ENCODE data around the gene LGR5.
A peak's percentile ranks its signal among the peaks of the same experiment; 100 is the strongest.

The LGR5 gene

DNA sequence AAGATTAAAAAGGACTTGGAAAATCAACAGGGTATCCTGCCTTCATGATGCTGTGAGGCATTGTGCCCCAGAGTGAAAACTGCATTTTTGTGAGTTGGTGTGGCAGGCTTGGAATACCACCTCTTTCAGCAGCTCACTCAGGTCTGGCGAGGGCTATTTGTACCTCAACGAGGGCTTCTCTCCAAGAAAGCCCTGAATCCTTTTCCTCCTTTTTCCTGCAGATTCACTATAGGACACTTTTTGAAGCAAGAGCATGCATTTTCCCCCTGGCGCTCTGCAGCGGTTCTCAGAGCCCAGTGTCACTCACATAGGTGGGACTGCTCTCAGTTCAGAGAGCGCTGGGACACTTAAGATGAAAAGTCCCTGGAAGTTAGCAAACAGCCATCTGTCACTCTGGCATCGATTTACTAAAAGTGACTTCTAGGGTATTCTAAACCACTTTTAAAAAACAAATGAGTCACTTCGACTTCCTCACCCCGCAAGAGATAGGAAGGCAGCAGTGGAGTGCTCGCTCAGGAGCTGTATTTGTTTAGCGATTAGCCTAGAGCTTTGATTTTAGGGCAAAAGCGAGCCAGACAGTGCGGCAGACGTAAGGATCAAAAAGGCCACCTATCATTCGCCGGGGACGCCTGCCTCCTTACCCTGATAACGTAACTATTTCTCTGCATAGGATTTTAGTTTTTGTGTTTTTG lies 782 bp upstream of the LGR5 start:
- no peak for DNase-seq

DNA sequence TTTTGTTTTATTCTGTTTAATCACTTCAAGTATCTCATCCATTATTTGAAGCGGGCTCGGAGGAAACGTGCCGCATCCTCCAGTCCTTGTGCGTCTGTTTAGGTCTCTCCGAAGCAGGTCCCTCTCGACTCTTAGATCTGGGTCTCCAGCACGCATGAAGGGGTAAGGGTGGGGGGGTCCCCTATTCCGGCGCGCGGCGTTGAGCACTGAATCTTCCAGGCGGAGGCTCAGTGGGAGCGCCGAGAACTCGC lies 311 bp upstream of the LGR5 start:
- DNase-seq, result no peak

DNA sequence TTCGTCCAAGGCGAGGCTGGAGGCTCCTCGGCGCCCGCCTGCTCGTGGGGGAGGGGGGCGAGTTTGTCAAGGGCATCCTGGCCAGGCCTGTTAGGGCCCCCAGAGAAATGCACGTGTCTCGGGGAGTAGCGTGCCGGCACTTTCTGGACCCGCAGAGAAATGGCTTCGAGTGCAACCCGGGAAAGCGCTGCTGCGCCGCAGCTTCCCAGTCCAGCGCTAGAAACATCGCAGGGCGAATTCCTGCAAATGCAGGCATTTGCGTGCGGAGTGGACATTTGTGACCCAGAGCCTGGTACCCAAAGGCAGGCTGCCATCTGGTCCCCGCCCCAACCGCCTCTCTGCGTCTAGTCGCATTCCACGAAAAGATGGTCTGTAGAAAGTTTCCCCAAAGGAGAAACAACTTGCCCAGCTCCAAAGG lies 756 bp downstream of the LGR5 start:
- DNase-seq, result no peak

DNA sequence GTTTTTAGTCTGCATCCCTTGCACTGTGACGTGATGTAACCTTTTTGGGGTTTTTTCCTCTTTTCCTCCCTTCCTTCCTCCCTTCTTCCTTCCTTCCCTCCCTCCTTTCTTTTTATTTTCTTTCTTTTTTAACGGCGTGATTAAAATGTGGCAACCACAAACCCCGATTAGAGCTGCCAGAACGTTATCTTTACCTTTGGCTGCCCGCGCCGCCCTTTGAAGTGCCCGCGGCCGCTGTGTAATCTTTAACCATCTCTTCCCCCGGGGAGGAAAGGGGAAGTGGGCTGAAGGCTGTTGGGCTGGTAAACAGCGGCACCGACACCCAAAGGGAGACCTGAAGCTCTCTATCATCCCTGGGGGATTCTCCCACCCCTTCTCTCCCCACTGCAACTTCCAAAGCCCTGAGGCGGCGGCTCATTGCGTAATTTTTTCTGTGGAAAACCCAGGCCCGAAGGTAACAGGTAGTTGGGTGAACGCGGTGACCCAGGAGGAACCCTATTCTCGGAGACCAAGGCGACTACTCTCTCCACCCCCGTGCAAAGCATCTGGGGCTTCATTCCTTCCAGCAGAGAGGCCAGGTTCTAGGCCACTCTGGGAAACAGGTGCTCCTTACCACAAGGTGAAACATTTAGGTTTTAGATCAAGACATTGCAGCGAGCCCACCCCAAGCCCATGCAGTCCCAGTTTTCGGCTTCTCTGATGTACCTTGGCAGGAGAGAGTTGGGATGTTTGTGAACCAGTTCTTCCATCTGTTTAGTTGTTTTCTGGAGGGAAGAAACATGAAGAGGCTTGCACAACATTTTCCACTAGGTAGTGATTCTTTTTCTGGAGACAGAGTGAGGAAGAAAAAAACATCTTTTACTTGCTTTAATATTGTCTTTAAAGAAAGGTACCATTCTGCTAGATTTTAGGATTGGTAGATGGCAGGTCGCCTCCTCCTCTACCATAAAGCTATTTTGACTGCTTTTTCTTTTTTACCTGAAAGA lies 1.5 kb downstream of the LGR5 start:
- DNase-seq, result no peak

DNA sequence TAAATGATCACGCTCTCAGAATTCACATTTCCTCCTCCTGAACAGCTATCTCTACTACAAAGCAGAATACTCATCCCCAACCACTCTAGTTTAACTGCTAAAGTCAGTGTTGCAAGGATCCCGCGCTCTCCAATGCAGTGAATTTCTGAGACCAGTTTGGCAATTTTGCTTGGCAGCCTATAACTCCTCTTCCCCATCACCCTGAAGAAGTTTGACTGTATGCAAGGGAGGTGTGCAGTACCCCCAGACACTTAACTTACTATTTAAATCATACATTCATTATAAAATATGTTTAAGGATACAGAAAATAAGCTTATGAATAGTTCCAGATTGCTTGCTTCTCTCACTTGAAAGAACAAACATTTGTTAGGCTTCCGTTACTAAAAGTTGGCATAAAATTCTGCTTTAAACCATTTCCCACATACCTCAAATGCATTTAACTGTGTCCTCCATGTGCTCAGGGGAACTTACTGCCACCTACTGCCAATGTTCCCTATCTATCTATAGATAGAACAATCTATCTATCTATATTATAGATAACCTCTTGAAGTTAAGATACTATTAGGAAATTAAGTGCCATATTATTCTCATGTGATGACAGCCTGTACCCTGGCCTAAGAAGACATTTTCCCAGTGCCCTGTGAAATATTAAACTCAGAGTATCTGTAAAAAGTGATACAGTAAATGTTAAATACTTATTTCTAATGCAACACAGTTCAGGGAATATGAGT lies 2.4 kb downstream of the LGR5 start:
- no peak for DNase-seq

DNA sequence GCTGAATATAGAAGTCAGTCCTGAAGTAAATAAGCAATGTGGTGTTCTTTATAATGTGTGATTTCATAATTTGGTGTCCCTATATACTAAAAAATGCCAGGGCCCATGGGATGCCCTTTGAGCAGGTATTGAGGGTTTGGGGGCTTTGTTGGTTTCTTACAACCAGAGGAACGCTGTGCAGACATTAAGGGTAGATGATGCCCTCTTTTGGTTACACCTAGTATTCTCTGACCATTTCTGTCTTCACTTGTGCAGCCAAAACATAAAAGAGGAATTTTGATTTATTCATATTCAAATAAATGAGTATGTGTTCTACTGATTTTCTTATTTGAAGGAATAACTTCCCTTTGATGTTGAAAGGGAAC lies 3.0 kb downstream of the LGR5 start:
- no peak for DNase-seq

DNA sequence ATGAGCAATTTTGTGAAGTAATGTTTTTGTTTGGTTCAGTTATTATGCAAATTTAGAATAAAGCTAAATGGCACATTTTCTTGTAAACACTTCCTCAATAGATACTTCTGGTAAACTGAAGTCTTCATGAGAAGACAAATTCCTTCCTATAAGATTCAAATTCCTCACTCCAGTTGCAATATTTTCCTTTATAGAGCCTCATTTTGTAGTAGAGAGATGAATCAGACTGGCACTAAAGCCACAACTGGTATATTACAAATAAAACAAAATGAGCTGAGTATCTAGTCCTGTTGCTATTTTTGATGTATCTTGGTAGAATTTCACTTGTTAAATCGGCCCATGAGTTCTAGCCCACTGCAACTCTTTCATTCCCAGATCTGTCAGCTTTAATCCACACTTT lies 5.5 kb downstream of the LGR5 start:
- DNase-seq, result no peak

DNA sequence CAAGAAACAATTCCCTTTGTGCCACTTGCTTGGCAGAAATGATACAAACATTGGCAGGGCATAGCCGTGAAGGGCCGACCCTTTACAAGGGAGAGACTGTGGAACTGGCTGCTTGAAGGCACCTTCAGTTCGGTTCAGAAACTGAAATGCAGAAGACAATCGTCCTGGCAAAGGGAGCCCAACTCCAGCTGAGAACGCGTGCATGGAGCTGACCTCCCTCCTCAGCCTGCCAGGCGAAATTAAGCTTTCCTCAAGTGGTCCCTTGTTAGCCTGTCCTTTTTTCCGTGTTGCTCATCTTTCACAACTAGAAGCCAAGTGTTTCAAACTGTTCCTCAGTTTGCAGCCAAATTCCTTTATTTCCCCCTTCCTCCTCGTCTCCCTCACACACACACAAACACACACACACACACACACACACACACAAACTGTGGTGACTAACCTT lies 8.1 kb downstream of the LGR5 start:
- DNase-seq, result no peak

DNA sequence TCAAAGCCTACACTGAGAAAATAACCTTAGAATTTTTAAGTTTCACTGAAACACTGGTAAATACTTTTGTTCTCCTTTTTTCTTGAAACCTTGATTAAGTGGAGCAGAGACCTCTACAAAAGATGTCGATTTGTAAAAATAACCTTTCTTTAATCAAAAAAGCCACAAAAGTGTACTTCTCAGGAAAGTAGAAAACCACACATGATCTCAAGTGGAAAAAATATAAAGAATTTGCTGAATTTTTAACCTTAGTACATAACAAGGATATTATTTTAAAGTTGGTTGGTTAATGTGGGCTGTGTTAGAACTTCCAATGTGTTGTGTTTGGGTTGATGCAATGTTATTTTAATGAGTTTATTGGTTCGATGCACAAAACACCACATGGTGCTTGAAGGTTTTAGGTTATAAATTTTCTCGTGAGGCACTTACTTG lies 8.6 kb downstream of the LGR5 start:
- DNase-seq, result no peak

DNA sequence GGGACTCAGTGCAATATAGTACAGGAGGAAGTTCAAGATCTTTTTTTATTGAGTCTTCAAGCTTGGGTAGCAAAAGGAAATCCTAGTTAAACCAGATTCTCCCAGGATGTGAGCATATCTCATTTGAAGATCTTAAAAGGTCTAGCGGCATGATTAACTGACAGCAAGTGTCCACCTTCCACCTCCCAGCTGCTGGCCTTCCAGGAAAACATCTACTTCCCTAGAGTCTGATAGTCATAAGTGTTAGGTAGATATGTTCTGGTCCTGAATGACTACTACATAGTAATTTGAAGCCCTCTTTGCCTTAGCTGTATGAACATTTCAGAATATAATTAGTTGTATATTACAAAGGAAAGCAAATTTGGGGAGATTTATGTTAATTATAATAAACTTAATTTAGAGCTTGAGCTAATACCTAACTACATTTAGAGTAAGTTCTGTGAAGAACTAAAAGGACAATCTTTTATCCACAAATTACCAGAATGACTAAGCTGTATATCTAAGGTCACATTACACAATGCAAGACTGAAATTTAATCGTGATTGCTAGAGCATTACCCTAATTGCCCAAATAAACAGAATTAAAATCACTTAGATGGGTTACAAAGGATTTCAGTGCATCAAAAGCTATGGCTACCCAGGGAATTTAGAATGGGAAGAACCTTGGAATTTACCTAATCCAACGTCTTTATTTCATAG lies 9.9 kb downstream of the LGR5 start:
- no peak for DNase-seq

DNA sequence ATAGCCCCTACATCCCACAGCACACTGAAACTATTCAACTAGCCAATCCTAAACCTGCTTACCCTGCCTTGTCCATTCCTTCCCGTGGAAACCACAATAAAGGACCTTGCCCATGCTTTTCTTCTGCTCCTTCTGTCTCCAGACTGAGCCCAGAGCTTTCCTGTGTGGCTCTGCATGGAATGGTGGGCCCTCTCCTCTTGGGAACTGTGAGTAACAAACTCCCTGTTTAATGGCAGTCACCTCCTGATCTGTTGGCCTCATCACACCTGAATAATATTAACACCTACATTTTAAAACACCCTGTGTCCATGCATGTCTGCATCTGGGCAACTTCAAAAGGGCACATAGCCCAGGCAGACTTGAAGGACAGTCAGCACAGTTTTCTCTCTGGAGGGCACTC lies 12.4 kb downstream of the LGR5 start:
- DNase-seq, result no peak

DNA sequence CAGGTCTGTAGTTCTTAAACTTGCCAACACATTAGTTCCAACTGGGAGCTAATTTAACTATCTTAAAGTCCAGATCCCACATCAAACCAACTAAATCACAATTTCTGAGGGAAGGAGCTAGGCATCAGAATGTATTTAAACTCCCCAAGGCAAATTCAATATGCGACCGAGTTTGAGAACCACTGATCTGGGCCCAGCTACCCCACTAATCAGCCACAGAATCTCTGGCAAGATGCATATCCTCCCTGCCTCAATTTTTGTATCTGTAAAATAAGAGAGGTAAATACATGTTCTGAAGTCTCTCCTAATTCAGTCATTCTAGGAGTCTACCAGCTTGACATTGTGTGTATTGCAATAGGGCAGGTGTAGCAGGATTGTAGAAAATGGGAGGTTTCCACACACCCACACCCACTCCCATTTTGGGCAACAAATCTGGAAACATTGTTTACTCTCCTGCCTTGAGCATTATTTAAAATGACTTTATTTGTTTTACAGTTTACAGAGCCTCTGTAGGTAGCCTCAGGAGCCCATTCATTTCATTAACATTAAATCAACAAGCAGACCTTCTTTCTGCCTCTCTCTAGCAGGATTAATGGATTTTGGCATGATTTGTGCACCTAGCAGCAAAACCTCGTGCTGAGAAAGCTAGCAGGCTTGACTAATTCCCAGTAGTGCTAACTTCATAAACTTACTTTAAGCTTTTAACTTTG lies 15.6 kb downstream of the LGR5 start:
- DNase-seq, result no peak

DNA sequence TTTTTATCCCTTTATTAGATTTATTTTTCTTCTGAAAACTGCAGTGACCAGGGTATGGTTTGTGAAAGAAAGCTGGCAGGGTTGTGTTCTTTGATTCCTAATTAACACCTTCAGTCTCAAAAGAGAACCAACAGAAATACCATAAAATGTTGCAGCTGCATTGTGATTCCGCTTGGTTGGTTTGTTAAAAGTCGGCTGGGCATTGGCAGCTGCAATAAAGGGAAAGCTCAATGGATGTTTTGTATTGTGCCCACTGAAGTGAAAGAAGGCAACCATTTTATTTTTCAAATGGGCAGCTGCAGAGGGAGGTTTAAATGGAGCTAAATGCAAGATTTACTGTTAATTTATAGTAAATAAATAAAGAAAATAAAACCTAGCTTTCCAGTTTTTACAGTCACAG lies 16.7 kb downstream of the LGR5 start:
- DNase-seq, result no peak

DNA sequence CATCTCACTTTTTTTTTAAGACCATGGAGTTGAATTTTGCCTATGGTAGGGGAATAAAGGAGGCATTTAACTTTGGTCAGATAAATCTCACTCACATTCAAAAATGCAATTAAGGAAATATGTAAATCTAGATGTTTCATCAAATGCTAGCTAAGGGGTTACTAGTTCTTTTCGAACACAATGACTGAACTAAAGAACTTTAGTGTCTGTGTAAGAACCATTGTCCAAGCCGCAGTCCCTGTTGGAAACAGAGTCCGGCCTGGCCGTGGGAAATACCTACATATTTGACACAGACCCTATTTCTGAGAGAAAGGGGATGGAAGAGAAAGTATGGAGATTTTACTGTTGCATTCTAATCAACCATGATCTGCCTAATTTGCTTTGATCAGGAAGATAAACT lies 17.4 kb downstream of the LGR5 start:
- DNase-seq, result no peak

DNA sequence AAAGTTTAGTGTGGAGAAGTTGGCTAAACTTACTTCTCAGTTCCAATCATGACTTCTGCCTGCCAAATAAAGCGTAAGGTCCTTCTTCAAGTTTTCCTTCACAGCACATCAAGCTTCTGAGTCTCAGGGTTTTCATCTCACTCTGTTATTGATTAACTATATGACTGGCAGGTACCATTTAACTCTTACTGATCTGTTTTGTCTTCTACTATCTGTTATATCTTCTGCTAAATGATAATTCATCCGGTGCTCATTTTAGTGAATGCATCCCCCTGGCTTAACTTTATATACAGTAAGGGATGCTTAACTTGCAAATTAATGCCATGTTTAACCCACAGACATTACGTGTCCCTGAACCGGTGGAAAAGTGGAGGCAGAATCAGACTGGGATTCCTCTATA lies 20.7 kb downstream of the LGR5 start:
- no peak for DNase-seq

DNA sequence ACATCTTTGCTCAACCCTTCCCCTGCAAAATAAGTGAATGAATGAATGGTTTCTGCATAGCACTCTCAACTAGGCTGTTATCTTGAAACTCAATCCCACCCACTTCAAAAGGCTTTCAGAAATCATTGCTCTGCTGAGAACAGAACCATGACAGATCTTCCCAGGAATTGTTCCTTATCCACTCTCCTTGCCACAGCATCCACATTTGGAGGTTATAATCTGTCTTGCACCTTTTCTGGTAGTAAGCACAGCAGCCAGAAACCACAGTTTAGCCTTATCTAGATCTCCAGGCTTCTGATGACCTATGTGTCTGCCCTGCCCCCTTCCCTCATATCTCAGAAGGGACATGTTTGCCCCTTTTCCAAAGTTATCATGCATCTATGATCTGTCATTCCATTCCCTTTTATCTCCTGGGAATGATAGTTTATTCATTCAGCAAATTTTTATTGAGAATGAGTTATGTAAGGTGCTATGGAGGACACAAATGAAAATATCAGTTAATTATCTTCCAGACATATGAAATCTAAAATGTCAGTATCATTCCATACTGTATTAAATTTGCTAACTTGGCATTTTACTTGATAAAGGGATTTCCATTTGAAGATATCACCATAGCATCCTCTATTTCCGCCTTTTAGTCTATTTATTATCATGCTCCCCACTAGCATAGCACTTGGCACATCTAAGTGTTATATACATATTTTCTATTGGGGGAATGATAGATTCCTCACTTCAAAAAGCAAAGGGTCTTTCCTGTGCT lies 21.4 kb downstream of the LGR5 start:
- DNase-seq, result no peak

DNA sequence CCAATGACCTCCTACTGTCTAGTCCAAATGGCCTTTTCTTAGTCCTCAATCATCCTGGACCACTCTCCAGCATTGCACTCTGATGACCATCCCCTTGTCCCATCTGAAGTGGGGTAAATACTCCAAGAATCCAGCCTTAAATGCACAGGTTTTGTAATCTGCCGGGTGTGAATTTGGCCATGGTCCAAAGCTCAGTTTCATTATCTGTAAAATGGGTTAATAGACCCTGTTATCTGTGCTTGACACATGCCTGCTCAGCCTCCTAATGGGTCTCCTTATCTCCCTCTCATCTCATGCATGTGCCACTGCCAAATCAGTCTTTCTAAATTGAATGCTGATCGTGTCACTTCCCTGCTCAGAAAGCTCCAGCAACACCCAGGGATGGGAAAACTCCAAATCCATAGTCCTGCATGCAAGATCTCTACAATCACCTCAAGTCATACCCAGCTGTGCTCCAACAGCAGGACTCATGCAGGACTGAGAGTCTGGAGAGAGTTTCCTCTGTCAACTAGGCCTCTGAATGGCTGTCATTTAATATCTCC lies 22.3 kb downstream of the LGR5 start:
- DNase-seq, result no peak

DNA sequence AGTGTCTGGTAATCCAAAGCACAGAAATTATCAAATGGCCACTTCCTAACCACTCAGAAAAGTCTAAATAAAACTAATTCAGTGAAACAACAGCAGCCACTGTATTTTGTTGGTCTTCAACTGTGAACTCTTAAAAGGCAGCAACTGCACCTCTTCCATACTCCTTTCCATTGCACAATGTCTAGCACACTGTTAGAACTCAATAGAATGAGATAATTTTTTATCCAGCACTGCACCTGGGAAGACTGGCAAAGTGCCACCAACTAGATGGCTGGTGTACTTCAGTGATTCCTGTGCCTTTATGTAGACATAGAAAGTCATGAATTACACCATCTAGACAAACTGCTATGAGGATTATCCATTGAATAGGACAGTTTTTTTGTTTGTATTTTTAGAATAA lies 26.2 kb downstream of the LGR5 start:
- no peak for DNase-seq

DNA sequence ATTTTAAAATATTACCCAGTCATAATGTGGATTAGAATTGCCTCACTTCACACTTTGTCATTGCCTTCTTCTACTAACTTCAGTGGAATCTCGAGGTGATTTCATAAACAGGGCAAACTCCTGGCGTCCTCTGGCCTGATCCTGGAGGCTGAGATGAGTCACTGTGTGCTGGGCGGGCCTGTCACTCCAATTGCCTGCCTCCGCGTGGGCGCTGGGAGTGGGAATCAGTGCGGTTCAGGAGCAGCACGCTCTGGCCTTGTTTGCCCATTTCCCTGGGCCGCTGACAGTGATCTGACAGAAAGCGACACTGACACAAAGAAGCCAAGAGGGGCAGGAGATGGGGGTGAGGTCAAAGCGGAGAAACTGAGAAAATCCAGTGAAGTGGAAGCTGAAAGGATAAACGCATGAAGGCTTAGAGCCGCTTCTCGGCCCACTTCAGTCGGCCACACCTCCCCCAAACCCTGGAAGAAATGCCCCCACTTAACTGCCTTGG lies 29.7 kb downstream of the LGR5 start:
- DNase-seq, result peak; percentile 73

DNA sequence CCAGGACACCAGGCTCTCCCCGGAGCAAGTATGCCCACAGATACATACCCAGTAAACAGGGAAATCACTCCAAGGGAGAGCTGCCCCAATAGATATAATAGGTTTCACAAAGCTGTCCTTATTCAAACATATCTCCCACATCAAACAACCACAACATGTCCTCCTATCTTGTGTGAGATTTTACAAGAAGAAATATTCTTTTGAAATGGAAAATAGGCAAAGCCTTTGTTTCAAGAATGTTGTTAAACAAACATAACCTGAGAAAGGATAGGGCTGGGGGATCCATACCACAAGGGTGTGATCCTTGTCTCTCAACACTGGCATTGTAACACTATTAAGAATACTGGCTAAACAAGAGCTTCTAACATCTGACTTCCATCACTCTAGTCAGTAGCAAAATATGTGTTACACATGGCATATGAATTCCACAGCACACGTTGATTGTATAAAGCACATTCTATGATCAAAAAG lies 32.9 kb downstream of the LGR5 start:
- DNase-seq, result no peak

DNA sequence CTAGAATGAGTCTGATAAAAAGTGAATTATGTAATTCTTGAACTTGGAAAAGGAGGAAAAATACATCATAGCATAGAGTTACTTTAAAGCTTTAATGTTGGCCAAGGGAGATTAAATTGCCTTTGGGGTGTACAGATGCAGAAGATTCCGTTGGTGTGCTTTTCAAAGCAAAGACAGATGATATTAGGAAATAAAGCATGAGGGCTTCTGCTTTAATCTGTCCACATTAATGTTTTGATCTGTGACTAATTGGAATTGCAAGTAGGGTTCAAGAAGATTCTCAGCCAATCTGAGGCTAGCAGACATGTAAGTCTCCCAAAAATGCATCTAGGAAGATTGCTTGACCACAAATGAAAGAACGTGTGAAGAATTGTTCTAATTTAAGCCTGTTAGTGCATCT lies 35.2 kb downstream of the LGR5 start:
- DNase-seq, result no peak

Data from T1000 (cell line).